Activated naive CD4-positive, alpha-beta T cell treated with Interleukin-2 at 50 U/mL for 16 hours (primary cell): ENCODE measurements around the gene RENBP.

Experiments
- DNase-seq: peaks from one replicate; pipeline ENCODE4 v3.0.0-alpha.2; 2020

Gene RENBP

GRCh38 chrX:153953342-153953830 is 8.9 kb upstream of the RENBP start:
- DNase-seq, result peak; percentile 79

GRCh38 chrX:153952373-153953026 is 8.1 kb upstream of the RENBP start:
- DNase-seq, result no peak

GRCh38 chrX:153951683-153952372 is 7.4 kb upstream of the RENBP start:
- DNase-seq, result no peak

- no peak for DNase-seq
Measured at GRCh38 chrX:153950127-153950526, 5.7 kb upstream of the RENBP start.

GRCh38 chrX:153948847-153949805 is 4.7 kb upstream of the RENBP start:
- DNase-seq, result no peak

DNA sequence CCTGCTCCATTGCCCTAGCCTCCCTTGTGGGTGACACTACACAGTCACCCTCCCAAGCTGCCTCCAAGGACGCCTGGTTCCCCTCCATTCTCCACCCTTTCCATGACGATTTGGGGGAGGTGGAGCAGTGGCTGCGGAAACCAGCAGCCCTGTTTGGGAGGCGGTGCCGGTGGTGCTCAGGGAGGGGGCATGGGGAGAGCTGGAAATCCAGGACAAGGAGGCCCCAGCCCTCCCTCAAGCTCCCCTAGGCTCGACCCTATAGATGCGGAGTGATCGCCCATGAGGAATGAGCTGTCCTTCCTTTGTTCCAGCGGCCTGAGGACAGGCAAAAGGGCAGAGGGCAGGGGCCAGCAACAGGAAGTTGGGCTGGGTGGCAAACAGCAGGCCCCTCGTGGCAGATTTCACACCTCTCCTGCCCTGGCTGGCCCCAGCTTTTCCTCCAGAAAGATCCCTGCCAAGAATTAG is 3.6 kb upstream of the RENBP start:
- no peak for DNase-seq

- peak; percentile 79 for DNase-seq
Measured at GRCh38 chrX:153947009-153947769, 2.7 kb upstream of the RENBP start.

GRCh38 chrX:153945956-153946943 is 1.8 kb upstream of the RENBP start:
- no peak for DNase-seq

GRCh38 chrX:153944800-153945150 is 332 bp upstream of the RENBP start:
- DNase-seq, result no peak

DNA sequence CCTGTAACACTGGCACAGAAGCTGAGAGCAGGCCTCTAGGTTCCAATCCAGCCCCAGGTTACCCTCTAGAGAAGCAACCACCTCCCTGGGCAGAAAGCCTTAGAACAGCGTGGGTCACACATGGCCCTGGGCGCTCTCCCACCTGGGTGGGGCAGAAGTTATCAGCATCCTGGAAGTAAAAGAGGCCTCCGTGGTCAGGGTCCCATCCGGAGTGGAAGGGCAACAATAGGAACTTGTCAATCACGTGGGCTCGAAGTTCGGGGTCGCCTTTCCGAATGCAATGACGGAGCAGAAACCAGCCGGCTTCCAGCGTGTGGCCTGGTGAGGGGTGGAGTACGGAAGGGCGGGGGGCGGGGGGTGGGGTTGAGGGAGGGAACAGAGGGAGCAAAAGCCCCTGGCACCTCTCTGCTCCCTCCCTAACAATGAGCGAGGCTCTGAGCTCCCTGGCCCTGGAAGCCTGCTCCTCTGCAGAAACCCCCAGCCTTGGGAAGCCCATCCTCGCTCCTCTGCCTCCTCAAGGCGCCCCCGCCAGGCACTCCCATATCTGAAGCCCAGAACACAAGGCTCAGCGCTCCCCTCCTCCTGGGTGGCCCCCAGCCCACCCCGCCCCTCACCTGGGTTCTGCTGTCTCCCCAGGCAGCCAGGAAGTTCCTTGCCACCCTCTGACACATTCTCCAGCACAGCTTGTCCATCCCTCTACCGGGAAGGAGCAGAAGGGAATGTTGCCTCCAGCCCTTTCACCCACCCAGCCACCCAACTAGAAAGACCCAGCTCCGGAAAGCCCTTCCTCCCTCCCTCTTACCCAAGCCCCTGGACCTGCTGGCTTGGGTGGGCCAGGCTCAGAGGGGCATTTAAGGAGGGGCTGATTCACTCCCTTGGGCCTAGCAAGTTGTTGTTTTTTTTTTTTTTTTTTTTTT is 2.8 kb downstream of the RENBP start:
- no peak for DNase-seq

GRCh38 chrX:153939573-153939972 is 4.9 kb downstream of the RENBP start:
- no peak for DNase-seq

DNA sequence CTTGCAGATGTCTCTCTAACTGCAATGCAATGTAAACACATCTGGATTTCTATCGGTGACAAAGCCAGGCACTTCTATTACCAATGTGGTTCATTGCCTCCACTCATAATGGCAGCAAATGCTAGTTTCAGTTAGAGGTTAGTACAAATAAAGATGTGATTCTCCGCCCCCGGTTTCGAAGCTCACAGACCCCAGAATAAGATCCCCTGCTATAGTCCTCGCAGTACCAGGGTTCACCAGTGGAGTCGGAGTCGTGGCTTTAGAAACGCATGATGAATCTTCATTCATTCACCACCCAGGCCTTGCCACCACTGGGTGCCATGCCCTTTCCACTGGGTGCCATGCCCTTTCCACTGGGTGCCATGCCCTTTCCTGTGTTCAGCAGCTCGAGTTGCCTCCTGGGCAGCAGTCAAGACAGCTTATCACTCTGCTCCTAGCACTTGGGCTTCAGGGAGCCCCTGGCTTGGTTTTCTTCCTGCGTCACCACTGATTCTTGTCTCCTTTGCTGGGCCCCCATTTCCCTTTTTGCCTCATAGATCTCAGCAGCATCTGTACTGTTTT is 6.1 kb downstream of the RENBP start:
- DNase-seq, result no peak

GRCh38 chrX:153937056-153937455 is 7.4 kb downstream of the RENBP start:
- DNase-seq, result no peak

GRCh38 chrX:153935326-153935851 is 9.1 kb downstream of the RENBP start:
- DNase-seq, result no peak

DNA sequence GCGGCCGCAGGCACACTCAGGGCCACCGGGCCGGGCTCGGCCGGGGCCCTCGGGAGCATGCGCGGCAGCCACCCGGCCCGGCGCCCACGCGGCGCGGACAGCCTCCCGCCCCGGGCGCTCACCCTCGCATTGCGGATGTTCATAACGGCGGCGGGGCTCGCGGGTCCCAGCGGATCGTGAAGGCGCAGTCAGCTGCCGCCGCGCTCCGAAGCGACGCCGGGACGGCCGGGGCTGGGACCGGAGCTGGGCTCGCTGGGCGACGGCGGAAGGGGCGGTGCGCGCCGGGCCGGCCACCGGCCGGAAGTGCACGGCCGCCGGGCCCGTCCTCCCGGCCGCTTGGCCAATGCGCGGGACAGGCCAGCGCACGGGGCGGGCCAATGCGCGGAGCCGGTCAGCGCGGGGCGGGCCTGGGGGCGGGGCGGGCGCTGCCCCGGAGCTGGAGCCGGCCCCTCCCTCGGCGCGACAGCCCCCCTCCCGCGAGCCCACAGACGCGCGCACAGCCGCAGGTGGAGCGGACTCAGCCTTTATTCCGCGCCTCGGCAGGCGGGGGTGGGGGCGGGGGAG is 9.6 kb downstream of the RENBP start, which contains the start of gene NAA10:
Gene NAA10 (minus strand): TSS at position 276 of the 564 bp plus-strand sequence. CDS start 133 bp downstream, at position 143.
- peak; percentile 65 for DNase-seq

DNA sequence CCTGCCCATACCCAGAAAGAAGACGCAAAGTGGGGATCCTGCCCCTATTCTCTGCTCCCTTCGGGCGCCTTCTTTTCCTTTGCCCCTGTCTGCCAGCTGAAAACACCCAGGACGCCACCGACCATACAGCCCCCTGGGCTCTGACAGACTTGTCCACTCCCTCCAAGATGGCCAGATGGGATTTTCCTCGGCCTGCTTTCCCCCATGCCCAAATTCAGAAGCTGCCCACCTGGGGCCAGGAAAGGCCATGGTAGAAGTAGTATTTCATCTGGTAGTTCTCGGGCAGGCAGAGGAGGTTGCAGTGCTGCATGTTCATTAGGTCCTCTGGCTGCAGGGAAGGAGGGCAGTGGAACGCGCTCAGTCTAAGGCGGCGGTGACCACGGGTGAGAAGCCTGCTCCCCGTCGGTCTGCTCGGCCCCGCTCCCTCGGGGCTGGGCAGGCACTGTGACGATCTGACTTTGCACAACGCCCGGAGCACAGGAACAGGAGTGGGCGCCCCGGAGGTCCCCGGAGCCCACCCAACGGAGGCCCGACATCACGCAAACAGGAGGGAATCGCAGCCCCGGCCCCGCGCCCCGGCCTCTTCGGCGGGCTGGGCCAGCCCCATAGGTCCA is 10.2 kb downstream of the RENBP start:
- DNase-seq, result no peak

GRCh38 chrX:153933748-153934147 is 10.7 kb downstream of the RENBP start:
- DNase-seq, result no peak

GRCh38 chrX:153932220-153932915 is 12.1 kb downstream of the RENBP start:
- DNase-seq, result no peak
